ENCODE measurements around the gene C11orf98. TPM values are rescaled to one million over a fixed set of nuclear protein-coding genes. Genes with fewer than 3 reads are reported as not detected.

C11orf98 gene
- total and polyA plus RNA-seq, 2 of the 13 experiments (the other 11 are each of a cell fraction or from before 2014, with no cell fraction given) = 30.4 to 91.8 TPM

- H4K20me1 ChIP-seq (ENCODE audit: insufficient read depth, low read length) = peaks cover 8% of the 10 kb centered on the region
- peak; percentile 10; the same call in 1 of the 2 replicates for TF ChIP-seq ZNF772 (CRISPR knock-in tag; IDR thresholded peaks at IDR 0.05)
- TF ChIP-seq ZNF547 (CRISPR knock-in tag; IDR thresholded peaks at IDR 0.05) = 0 out of 2 replicates have a peak, but pooled peaks have one; percentile 3
- no peak for TF ChIP-seq NONO (IDR thresholded peaks at IDR 0.05)
- 0 out of 2 replicates have a peak, but pooled peaks have one; percentile 26 for TF ChIP-seq NONO (CRISPR knock-in tag; conservative IDR thresholded peaks at IDR 0.05)
- TF ChIP-seq ZNF34 (CRISPR knock-in tag; IDR thresholded peaks at IDR 0.05; ENCODE audit: borderline replicate concordance) = peak; percentile 43; the same call in 1 of the 2 replicates
- TF ChIP-seq ZSCAN29 (CRISPR knock-in tag; conservative IDR thresholded peaks at IDR 0.05) = no peak
- no peak for TF ChIP-seq ZNF788 (CRISPR knock-in tag; IDR thresholded peaks at IDR 0.05; ENCODE audit: borderline replicate concordance)
- 0 out of 2 replicates have a peak, but pooled peaks have one; percentile 4 for TF ChIP-seq ZNF501 (CRISPR knock-in tag; IDR thresholded peaks at IDR 0.05)
- 0 out of 2 replicates have a peak, but pooled peaks have one; percentile 21 for TF ChIP-seq ZNF709 (CRISPR knock-in tag; IDR thresholded peaks at IDR 0.05)
- peak; percentile 42; the same call in 1 of the 2 replicates for TF ChIP-seq TMF1 (CRISPR knock-in tag; IDR thresholded peaks at IDR 0.05; ENCODE audit: low read depth)
- 0 out of 2 replicates have a peak, but pooled peaks have one; percentile 13 for TF ChIP-seq ELF4 (CRISPR knock-in tag; IDR thresholded peaks at IDR 0.05; ENCODE audit: borderline replicate concordance)
- TF ChIP-seq ZMYM3 (CRISPR knock-in tag; IDR thresholded peaks at IDR 0.05) = no peak
- in situ Hi-C loops (cut with HindIII; ENCODE audit: extremely low pct_ligation_motif_present, low pct_unique_long_range_greater_than_20kb) = no loop called here
- H3K4me3 ChIP-seq (replicated peaks in 1 of 3; ENCODE audit: insufficient read depth in 1 of 3, low read depth in 2 of 3, low read length in 3 of 3) = peak overlapping the region; percentile 86 to 96 (median 90)
- ChIA-PET CTCF (ENCODE audit: low intra/inter-chr PET ratio, low total read pairs) (no interaction called here), POLR2A (interaction anchor here (1.1 to 5.0 kb wide), 18 partner anchors 11 to 831 kb away, joined by 3 to 98 read pairs (median 13); partner anchors contain the start of genes B3GAT3, C11orf98, CSKMT and EEF1G)
- peaks cover 4 to 24% of the 10 kb centered on the region in 2 experiments; a peak in 3 of 5 replicates for H3K36me3 ChIP-seq (replicated peaks in 1 of 2; ENCODE audit: control insufficient read depth in 1 of 2, insufficient read depth in 2 of 2, low read length in 2 of 2)
- ATAC-seq (no peak), FAIRE-seq (no peak), DNase-seq (ENCODE audit: low spot score) (no peak)
- intact Hi-C loops (cut with micrococcal nuclease; ENCODE audit: unreplicated experiment) = no loop called here
- peak overlapping the region; percentile 98 for H3K27ac ChIP-seq (ENCODE audit: extremely low read length, insufficient read depth, low read length)
- WGBS (ENCODE audit: low lambda C conversion rate) = 1% methylated on average over 11 of the region's 11 CpGs
- peaks cover 39% of the 10 kb centered on the region for H3K79me2 ChIP-seq (ENCODE audit: insufficient read depth, low read length)
- H2AFZ ChIP-seq (ENCODE audit: low read length) = no peak overlapping the region
- peak overlapping the region; percentile 77 for H3K4me2 ChIP-seq (ENCODE audit: low read depth, low read length)
- H3K27me3 ChIP-seq (ENCODE audit: control insufficient read depth in 1 of 2, insufficient read depth in 2 of 2, low read length in 2 of 2) = no peaks in the 10 kb centered on the region
- peaks cover 58% of the 10 kb centered on the region for H3K4me1 ChIP-seq (ENCODE audit: insufficient read depth, low read length)
- peak overlapping the region; percentile 100 for H3K9ac ChIP-seq (ENCODE audit: insufficient read depth, low read depth, low read length)
- H3K9me3 ChIP-seq (ENCODE audit: low read length) = no peaks in the 10 kb centered on the region
- no TSS peak for BruUV-seq (replicated peaks)
Measured at GRCh38 chr11:62645671-62645945, 19.4 kb downstream of the C11orf98 start.

Measured in HepG2 (cell line).